HG03064 (cell line): ENCODE results near the gene COL17A1.

ENCODE experiments used
- ATAC-seq: cut with Tn5 transposase; IDR thresholded peaks from one replicate; pipeline ENCODE4 v1.9.1; 2021; ENCODE audit warnings: low read depth; ENCODE audit not compliant: unreplicated experiment

The COL17A1 gene

GRCh38 chr10:104054430-104054829 lies 31.2 kb downstream of the COL17A1 start:
- ATAC-seq, result no peak

DNA sequence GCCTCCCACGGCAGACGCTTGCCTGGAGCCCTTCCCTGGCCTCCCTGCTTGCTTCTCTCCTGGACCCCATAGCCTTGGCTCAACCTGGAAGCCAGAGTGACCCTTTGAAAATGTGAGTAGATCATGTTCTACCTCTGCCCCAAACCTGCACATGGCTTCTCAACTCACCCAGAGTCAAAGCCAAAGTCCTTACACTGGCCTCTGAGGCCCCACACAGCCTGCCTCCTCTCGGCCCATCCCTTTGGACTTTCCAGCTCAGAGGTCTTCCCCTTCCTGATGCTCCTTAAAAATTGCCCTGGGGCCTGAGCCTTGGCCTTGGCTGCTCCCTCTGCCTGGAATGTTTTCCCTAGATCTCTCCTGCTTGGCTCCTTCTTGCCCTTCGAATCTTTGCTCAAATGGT lies 32.5 kb downstream of the COL17A1 start:
- no peak for ATAC-seq

DNA sequence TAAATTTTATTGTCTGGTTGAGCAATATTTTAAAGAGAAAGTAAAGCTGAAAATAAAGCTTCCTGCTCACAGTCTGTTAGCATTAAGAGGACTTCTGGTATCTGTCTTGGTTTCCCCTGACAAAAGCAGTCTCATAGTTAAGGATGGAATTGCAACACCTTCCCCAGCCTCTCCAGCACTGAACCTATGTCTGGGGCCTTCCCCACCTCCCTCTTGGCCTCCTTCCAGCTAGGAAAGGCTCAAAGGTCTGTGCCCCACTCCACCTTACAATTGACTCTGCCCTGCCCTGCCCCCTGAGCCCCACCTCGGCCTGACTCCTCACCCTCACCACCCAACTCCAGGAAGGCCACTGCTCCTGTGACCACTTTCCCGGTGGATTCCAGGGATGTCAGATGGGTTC lies 33.2 kb downstream of the COL17A1 start:
- no peak for ATAC-seq

- ATAC-seq, result no peak
These were observed 36.0 kb downstream of the COL17A1 start for GRCh38 chr10:104049504-104050250.

- ATAC-seq, result no peak
These were observed 39.0 kb downstream of the COL17A1 start for GRCh38 chr10:104046651-104047050.

DNA sequence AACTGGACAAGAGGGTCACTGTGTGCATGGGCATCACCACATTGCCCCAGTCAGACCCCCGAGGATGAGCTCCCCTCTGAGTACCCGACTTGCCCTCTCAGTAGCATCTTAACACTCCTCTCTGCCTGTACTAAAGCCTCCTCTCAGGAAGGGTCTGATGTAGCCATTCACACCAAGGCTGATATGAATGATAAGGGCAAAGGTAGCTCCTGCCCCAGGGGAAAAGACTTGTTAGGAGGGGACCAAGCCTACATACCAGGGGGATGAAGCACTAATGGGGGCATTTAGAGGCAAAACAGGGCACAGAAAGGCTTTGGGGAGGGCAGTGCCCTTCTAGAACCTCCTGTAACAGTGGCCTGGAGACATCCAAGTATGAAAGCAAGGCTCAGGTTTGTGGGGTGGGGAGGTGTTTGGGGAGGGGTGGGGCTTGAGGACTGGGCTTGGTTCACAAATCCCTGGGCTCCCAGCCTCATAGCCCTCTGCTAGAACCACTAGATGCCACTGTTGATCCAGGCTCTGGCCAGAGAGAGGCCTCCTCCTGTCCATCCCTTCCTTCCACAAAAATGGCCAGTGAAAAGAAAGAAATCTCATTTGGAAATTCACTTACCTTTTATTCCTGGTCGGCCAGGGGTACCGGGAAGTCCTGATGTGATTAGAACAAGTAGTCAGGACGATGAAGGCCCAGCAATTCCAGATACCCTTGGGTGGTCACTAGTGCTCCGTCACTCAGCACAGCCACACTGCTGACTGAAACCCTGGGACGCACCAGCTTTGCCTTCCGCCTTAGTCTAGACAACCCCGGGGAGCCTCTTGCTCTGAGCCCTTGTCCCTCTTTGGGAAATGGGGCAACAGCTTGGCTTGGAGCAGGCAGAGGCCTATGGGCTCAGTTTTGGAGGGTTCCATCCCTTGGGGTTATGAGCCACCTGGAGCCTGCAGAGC lies 40.3 kb downstream of the COL17A1 start:
- ATAC-seq, result no peak

DNA sequence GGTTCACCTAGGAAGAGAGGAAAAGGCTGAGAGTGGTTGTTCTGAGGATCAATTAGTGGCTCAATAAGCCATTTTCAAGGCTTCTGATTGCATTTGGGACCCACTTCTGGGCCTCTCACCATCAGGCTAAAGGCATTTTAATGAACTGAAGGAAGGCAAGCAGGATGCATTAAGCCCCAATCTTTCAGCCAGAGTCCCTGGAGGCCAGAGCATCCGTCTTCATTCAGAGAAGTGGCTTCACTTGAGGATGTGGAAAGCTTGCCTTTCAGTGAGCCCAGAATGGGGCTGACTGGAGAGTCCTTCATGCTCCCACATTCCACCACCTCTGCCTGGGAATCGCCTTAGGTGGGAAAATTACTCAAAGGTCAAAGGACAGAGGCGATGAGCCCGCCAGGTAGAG lies 41.8 kb downstream of the COL17A1 start:
- no peak for ATAC-seq

- ATAC-seq, result no peak
These were observed 42.4 kb downstream of the COL17A1 start for GRCh38 chr10:104043185-104043830.

GRCh38 chr10:104041891-104042535 lies 43.7 kb downstream of the COL17A1 start:
- ATAC-seq, result no peak

DNA sequence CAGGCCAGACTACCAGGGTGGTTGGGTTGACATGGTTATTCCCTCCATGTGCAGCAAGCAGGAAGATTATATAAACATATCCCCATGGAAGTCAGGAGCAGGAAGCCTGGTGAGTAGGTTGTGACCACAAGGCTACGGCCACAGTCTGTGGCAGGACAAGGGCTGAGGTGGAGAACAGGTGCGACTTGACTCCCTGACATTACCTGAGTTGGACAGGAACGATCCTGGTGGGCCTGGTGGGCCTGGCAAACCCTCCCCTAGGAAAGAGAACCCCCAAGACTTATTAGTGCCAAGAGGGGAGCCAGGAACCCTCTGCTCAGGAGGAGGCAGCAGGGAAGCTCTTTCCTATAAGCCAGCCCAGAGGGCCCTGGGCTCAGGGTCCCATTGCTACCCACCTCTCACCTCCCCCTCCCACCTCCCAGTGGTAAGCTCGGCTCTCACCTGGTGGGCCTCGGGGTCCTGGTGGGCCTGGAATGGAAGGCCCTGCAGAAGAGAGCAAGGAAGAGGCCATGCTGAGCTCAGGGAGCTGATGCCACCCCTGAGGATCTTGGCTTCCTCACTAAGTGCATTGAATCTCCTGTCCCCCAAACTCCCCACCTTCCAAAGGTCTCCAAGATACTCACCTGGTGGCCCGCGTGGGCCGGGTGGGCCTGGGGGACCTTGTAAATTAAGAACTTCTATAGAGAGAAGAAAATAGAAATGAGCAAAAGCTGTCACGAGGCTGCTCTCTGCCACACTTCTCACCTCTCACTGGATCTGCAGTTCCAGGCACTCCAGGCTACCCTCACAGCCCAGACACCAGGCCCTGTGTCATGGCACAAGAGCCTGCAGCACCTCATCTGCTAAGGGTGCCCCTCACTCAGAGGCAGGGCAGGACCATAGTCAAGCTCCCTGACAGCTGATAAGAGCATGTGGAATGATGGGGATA lies 44.6 kb downstream of the COL17A1 start:
- no peak for ATAC-seq

DNA sequence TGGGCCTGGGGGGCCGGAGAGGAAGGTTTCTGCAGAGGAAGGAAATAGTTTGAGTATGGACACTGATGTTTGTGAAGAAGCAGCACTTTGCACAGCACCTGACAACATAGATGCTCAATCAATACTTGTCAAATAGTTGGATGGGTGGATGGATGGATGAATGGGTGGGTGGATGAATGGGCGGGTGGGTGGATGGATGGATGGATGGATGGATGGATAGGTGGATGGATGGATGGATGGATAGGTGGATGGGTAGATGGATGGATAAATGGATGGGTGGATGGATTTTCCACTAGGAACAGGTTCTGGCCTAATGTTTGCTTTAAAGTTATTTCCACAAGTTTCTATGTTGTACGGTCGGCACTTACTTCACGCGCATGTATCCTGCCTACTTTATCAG lies 45.3 kb downstream of the COL17A1 start:
- ATAC-seq, result no peak

DNA sequence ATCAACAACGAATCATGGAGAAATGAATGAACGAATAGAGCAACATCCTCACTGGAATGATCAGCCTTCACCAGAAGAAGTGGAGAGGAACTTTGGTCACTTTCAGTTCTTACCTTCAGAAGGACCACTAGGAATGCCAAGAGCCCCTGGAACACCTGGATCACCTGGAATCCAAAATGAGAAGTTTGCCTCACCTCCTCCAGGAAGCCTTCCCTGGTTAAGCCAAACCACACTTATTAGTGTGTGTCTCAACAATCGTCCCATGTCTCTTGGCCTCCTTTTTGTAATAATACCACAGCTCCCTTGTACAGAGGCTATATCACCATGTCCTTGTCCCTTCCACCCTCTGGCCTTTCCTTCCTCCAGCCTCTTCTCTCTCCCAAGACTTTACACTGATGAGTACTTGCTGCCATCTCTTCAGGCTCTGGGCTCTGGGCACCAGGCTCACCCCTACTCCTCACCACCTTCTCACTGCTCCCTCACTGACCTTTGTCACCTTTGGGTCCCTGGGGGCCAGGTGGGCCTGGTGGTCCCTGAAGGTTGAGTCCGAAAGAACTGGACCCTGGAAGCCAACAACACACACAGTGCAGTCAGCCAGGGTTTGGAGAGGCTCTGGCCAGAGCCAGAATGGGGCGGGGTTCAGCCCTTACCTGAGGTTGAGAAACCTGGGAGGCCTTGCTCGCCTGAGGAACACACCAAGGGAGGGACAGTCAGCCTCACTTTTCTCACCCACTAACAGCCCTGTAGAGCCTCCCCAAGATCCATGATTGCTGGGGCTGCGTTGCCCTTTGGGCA lies 46.5 kb downstream of the COL17A1 start:
- ATAC-seq, result no peak

DNA sequence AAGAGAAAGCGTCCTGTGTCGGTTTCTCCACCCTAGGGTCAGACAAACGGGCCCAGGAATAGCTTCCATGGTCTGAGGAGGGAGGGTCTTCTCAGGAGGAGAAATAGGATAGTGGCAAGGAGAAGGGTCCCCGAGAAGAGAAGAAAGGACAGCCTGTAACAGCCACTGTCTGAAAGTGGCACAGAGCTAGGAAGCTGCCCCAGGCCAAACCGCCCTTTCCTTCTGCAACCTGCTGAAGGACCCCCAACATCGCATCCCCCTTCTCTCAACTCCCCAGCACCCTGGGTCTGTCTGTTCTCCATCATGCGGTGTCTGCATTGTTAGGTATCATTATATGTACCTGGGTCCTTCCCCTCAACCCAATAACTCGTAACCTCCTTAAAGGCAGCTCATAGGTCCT lies 47.1 kb downstream of the COL17A1 start:
- ATAC-seq, result no peak

GRCh38 chr10:104037261-104037951 lies 48.3 kb downstream of the COL17A1 start:
- ATAC-seq, result no peak

DNA sequence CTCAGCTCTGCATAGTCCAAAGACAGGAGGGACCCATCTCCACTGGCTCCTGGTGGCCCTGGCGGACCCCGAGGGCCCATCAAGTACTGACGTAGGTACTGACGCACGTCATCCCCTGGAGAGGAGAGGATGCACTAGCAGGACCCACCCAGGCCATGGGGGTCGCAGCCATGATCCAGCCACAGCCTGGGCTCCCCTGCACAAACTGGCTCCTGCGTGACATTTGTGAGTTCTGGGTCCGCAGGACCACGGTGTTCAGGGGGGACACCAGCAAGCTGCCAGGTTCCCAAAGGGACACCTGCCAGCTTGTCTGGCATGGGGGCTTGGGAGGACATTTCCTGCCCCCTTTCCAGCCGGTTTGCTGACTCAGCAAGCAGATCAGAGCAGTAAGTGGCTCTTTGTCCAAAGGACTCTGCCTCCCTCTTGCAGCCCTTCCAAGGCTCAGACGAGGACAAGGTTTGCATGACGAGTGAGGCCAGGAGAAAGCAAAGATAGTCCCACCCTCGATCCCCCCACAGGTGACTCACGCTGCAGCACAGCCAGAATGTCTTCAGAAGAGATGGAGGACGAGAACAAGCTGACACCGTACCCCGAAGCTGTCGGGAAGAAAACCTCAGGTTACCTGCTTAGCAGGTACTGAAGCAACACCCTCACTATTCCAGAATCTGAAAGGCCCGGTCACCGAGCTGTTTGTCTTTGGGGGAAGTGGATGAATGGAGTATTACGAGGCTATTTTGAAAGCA lies 49.0 kb downstream of the COL17A1 start:
- ATAC-seq, result no peak

DNA sequence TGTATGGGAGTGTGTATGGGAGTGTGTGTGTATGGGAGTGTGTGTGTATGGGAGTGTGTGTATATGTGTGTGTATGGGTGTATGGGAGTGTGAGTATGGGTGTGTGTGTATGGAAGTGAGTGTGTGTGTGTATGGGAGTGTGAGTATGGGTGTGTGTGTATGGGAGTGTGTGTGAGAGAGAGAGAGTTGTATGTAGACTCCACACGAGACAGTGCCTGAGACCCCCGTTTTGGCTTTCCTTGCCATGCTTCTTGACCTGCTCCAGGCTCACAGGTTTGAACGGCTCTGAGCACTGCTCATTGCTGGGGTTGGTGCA lies 49.7 kb downstream of the COL17A1 start:
- no peak for ATAC-seq

DNA sequence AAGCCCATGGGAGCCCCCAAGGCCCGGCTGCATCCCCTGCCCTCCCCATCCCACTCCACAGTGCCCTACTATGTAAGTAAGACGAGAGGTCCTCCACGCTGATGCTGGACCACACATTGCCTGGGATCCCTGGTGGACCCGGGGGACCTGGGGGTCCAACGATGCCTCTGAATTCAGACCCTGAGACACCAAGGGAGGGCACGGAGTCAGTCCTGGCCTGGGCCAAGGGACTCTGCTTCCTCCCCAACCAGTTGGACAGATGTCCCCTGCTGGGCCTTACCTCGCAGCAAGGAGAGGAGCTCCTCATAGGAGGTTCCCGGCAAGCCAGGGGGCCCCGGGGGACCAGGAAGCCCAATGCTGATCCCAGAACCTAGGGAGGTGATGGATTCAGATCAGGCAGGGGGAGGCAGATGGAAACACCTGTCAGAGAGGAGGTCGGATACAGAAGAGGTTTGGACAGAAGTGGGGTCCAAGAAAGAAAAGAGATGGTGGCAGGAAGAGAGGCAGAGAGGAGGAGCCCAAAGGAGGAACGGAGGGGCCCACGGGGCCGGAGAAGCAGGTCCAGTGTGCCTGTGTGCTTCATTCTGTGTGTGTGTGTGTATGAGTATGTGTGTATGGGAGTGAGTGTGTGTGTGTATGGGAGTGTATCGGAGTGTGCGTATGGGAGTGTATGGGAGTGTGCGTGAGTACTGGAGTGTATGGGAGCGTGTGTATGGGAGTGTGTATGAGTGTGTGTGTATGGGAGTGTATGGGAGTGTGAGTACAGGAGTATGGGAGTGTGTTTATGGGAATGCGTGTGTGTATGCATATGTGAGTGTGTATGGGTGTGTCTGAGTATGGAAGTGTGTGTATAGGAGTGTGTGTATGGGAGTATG lies 50.2 kb downstream of the COL17A1 start:
- ATAC-seq, result no peak
